Measurements from ENCODE around the gene STK4. TPM values are rescaled to one million over a fixed set of nuclear protein-coding genes. Genes with fewer than 3 reads are reported as not detected.
"Not testable (repeated sequence)": the region's sequence is repeated elsewhere in the genome, so short reads cannot be mapped to it uniquely, and the experiment has no call there.

The STK4 gene
- total RNA-seq, 6 experiments from 2014 or later = 34.3 to 46.6 (median 36.6) TPM

DNA sequence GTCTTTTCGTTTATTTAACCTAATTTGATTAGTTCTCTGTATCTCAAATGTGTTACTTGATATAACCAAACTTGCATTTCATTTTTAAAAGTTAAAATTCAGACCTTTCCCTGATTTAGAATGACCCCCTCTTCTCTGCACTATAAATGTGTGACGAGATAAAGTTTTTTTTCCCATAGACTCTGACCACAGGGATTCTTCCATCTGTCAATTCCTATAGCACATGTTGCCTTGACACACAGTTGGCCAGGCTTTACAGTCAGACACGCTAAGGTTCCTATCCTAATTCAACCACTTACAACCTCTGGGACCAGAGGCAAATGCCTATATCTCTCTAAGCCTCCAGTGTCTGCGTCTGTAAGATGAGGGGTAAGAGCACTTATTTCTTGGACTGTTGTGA, 94.0 kb downstream of the STK4 start:
- H3K27ac Mint-ChIP-seq = peak overlapping the region; percentile 83
- no peak overlapping the region for H3K4me3 Mint-ChIP-seq
- H3K36me3 Mint-ChIP-seq (ENCODE audit: low read depth) = peaks cover 30% of the 10 kb centered on the region
- no peak for TF ChIP-seq CTCF (IDR thresholded peaks at IDR 0.05)
- H3K27me3 Mint-ChIP-seq (ENCODE audit: insufficient read depth) = no peaks in the 10 kb centered on the region
- no peaks in the 10 kb centered on the region for H3K9me3 Mint-ChIP-seq
- H3K4me1 Mint-ChIP-seq (ENCODE audit: low read depth) = peaks cover 71% of the 10 kb centered on the region
- DNase-seq = no peak

- peaks cover 30% of the 10 kb centered on the region for H3K36me3 Mint-ChIP-seq (ENCODE audit: low read depth)
- TF ChIP-seq CTCF (IDR thresholded peaks at IDR 0.05) = no peak
- H3K9me3 Mint-ChIP-seq = no peaks in the 10 kb centered on the region
- peak overlapping the region; percentile 83 for H3K27ac Mint-ChIP-seq
- H3K4me1 Mint-ChIP-seq (ENCODE audit: low read depth) = peaks cover 75% of the 10 kb centered on the region
- peak overlapping the region; percentile 42 for H3K4me3 Mint-ChIP-seq
- peak; percentile 92 for DNase-seq
- H3K27me3 Mint-ChIP-seq (ENCODE audit: insufficient read depth) = no peaks in the 10 kb centered on the region
Measured at GRCh38 chr20:45061244-45061643, 94.9 kb downstream of the STK4 start.

DNA sequence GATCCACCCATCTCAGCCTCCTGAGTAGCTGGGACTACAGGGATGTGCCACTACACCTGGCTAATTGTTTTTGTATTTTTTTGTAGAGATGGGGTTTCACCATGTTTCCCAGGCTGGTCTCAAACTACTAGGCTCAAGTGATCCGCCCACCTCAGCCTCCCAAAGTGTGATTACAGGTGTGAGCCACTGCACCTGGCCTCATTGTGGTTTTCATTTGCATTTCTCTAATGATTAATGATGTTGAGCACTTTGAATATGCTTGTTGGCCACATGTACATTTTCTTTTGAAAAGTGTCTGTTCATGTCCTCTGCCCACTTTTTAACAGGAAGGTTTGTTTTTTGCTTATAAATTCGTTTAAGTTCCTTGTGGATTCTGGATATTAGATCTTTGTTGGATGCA, 96.8 kb downstream of the STK4 start:
- H3K9me3 Mint-ChIP-seq; H3K27me3 Mint-ChIP-seq (ENCODE audit: insufficient read depth); DNase-seq; H3K4me3 Mint-ChIP-seq: not testable (repeated sequence)
- peaks cover 89% of the 10 kb centered on the region for H3K4me1 Mint-ChIP-seq (ENCODE audit: low read depth)
- H3K36me3 Mint-ChIP-seq (ENCODE audit: low read depth) = peaks cover 30% of the 10 kb centered on the region
- H3K27ac Mint-ChIP-seq = peak overlapping the region; percentile 27; the same call in 1 of the 2 replicates

DNA sequence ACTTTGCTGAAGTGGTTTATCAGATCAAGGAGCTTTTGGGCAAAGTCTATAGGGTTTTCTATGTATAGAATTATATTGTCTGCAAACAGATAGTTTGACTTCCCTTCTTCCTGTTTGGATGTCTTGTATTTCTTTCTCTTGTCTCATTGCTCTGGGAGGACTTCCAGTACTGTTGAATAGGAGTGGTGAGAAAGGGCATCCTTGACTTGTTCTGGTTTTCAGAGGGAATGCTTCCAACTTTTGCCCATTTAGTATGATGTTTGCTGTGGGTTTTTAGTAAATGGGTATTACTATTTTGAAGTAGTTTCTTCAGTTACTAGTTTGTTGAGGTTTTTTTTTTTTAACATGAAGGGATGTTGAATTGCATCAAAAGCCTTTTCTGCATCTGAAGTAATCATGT, 98.5 kb downstream of the STK4 start:
- TF ChIP-seq CTCF (IDR thresholded peaks at IDR 0.05) = no peak
- peaks cover 37% of the 10 kb centered on the region for H3K36me3 Mint-ChIP-seq (ENCODE audit: low read depth)
- peaks cover 89% of the 10 kb centered on the region for H3K4me1 Mint-ChIP-seq (ENCODE audit: low read depth)
- H3K9me3 Mint-ChIP-seq = no peaks in the 10 kb centered on the region; the same call in 1 of the 2 replicates
- H3K27me3 Mint-ChIP-seq (ENCODE audit: insufficient read depth) = no peaks in the 10 kb centered on the region
- DNase-seq = no peak
- peak overlapping the region; percentile 41 for H3K27ac Mint-ChIP-seq
- no peak overlapping the region; the same call in 1 of the 2 replicates for H3K4me3 Mint-ChIP-seq

DNA sequence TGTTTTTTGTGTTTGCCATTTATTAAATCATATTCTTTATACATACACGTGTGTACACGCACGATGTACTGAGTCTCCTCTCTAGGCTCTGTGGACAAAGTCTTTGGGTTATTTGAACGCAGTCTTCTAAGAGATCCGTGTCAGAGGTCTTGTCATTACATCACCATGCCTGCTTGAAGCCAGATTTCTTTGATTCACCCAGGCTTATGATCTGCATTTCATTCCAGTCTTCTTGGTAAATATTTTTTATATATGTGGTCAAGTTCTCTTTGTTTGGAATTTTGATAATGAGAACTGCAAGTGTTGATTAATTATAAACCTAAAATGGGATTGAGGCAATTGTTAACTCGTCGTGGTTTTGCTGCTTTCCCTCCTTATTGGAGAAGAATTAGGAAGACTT, 100.1 kb downstream of the STK4 start:
- TF ChIP-seq CTCF (IDR thresholded peaks at IDR 0.05) = no peak
- DNase-seq = no peak
- H3K4me3 Mint-ChIP-seq = no peak overlapping the region
- H3K27ac Mint-ChIP-seq = no peak overlapping the region; the same call in 1 of the 2 replicates
- peaks cover 50% of the 10 kb centered on the region for H3K36me3 Mint-ChIP-seq (ENCODE audit: low read depth)
- peaks cover 3% of the 10 kb centered on the region; the same call in 1 of the 2 replicates for H3K27me3 Mint-ChIP-seq (ENCODE audit: insufficient read depth)
- H3K9me3 Mint-ChIP-seq = peaks cover 7% of the 10 kb centered on the region
- peaks cover 85% of the 10 kb centered on the region for H3K4me1 Mint-ChIP-seq (ENCODE audit: low read depth)

DNA sequence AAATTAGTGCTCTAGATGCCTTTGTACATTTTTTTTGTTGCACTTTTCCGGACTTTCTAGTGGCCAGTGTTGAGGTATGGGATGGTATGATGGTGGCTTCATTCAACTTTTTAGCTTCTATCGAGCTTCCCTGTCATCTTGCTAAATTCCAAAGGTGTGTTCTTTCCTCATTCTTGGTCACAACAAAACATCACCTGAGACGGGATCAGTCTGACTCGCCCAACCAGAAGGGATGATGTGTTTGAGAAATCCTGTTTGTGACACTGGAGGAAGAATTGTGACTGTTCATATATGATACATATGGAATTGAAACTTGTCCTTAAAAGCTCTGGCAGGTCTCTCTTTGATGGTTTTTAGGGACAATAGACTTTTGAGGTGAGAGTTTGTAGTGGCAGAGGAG, 100.8 kb downstream of the STK4 start:
- DNase-seq = no peak
- Mint-ChIP-seq H3K27ac (peak overlapping the region; percentile 43), H3K36me3 (ENCODE audit: low read depth) (peaks cover 51% of the 10 kb centered on the region), H3K9me3 (peaks cover 7% of the 10 kb centered on the region), H3K27me3 (ENCODE audit: insufficient read depth) (peaks cover 3% of the 10 kb centered on the region; the same call in 1 of the 2 replicates), H3K4me3 (no peak overlapping the region), H3K4me1 (ENCODE audit: low read depth) (peaks cover 81% of the 10 kb centered on the region)
- TF ChIP-seq CTCF (IDR thresholded peaks at IDR 0.05) = no peak

Data from HFFc6 (cell line).